ENCODE results near the gene NABP2.

The NABP2 gene

GRCh38 chr12:56204275-56204674 lies 19.9 kb upstream of the NABP2 start:
- TF ChIP-seq, protein P1, sequence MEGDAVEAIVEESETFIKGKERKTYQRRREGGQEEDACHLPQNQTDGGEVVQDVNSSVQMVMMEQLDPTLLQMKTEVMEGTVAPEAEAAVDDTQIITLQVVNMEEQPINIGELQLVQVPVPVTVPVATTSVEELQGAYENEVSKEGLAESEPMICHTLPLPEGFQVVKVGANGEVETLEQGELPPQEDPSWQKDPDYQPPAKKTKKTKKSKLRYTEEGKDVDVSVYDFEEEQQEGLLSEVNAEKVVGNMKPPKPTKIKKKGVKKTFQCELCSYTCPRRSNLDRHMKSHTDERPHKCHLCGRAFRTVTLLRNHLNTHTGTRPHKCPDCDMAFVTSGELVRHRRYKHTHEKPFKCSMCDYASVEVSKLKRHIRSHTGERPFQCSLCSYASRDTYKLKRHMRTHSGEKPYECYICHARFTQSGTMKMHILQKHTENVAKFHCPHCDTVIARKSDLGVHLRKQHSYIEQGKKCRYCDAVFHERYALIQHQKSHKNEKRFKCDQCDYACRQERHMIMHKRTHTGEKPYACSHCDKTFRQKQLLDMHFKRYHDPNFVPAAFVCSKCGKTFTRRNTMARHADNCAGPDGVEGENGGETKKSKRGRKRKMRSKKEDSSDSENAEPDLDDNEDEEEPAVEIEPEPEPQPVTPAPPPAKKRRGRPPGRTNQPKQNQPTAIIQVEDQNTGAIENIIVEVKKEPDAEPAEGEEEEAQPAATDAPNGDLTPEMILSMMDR (IDR thresholded peaks at IDR 0.05), result no peak

GRCh38 chr12:56205445-56205844 lies 18.7 kb upstream of the NABP2 start:
- TF ChIP-seq, protein P1 (IDR thresholded peaks at IDR 0.05), result no peak

GRCh38 chr12:56206452-56207166 lies 17.5 kb upstream of the NABP2 start:
- TF ChIP-seq, protein P1 (IDR thresholded peaks at IDR 0.05), result peak; percentile 48

DNA sequence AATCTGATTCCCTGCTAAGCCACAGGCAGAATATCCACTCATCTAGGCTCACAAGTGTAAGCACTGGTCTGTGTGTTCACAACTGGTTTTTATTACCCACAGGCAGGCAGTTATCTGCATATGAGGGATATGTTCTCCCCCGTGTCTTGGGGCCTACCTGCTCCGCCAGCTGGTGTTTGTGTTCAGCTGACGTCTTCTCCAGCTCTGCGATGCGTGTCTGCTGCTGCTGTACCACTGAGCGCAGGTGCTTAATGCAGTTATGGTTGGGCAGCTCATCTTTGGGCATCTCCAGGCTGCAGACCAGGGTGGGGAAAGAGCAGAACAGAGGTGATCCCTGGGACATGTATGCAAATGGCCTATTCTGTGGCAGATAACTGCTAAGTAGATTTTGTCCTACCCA lies 16.1 kb upstream of the NABP2 start:
- TF ChIP-seq, protein P1 (IDR thresholded peaks at IDR 0.05), result no peak

- TF ChIP-seq, protein P1 (IDR thresholded peaks at IDR 0.05), result no peak
Observed at GRCh38 chr12:56212361-56212760, 11.8 kb upstream of the NABP2 start.

- TF ChIP-seq, protein P1 (IDR thresholded peaks at IDR 0.05), result no peak
Observed at GRCh38 chr12:56213878-56214277, 10.3 kb upstream of the NABP2 start.

GRCh38 chr12:56216461-56216860 lies 7.7 kb upstream of the NABP2 start:
- TF ChIP-seq, protein P1 (IDR thresholded peaks at IDR 0.05), result no peak

DNA sequence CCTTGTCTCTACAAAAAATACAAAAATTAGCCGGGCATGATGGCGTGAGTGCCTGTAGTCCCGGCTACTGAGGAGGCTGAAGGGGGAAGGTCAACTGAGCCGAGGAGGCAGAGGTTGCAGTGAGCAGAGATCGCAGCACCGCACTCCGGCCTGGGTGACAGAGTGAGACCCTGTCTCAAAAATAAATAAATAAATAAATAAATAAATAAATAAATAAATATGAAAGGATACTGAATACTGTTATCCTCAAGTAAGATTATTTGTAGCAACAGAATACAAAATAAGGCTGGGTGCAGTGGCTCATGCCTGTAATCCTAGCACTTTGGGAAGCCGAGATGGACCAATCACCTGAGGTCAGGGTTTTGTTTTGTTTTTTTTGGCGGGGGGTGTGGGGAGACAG lies 4.3 kb upstream of the NABP2 start:
- TF ChIP-seq, protein P1 (IDR thresholded peaks at IDR 0.05), result no peak
